ENCODE results near the gene PIGU.

DNA sequence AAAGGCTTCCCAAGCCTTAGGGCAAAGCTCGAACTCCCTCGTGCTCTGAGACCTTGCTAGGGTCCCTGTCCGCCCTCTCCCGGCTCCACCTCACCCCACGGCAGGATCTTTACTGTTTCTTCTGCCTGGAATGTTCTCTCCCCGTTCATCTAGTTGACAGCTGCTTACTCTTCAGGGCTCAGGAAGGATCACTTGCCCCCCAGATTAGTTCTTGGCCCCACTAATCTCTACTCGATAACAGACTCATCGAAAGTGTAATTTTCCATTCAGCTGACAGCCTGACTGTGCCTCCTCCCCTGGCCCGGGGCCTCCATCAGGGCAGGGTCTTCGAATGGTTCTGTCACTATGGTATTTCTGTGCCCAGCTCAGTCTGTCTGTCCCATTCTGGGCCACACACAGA, 115.2 kb downstream of the PIGU start:
- no peak for TF ChIP-seq CTCF (IDR thresholded peaks at IDR 0.05; ENCODE audit: low read depth, low read length, missing input control)
- TF ChIP-seq, protein P1, sequence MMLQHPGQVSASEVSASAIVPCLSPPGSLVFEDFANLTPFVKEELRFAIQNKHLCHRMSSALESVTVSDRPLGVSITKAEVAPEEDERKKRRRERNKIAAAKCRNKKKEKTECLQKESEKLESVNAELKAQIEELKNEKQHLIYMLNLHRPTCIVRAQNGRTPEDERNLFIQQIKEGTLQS (IDR thresholded peaks at IDR 0.05) = no peak
